GM21786 (cell line): ENCODE data around the gene PAN3.

Experiments
- ATAC-seq: cut with Tn5 transposase; IDR thresholded peaks from one replicate; pipeline ENCODE4 v1.9.1; 2021; ENCODE audit not compliant: unreplicated experiment

The PAN3 gene

DNA sequence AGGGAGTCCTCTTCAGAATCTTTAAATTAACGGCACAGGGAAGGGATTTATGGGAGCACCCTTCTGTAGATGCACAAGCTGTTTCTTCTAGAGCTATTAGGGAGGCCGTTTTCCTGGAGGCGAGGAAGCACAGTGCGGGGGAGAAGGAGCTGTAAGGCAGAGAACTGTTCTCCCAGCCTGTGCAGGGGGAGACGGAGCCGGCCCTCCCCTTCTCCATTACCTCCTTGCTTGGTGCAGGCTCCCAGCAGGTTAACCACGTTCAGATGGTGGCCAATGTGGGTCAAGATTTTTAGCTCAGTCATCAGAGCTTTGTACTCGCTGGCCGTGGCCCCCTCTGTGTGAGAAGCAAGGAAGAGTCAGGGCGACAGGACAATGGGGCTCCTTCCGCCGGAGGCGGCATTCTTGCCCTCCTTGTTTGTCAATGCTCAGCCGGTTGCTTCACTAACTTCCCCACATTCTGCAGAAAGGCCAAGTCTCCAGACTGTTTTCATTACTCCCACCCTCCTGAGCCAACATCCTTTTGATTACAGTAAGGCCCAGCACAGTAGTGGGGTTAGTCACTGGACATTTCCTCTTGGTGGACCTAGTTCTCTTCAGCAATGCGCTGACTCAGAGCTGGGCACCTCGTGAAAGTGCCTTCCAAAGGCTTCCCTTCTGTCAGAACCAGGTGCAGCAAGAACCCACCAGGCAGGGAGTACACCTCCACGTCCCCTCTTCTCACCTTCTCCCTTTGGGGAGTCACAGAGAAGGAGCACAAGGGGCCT lies 191.2 kb downstream of the PAN3 start:
- no peak for ATAC-seq

DNA sequence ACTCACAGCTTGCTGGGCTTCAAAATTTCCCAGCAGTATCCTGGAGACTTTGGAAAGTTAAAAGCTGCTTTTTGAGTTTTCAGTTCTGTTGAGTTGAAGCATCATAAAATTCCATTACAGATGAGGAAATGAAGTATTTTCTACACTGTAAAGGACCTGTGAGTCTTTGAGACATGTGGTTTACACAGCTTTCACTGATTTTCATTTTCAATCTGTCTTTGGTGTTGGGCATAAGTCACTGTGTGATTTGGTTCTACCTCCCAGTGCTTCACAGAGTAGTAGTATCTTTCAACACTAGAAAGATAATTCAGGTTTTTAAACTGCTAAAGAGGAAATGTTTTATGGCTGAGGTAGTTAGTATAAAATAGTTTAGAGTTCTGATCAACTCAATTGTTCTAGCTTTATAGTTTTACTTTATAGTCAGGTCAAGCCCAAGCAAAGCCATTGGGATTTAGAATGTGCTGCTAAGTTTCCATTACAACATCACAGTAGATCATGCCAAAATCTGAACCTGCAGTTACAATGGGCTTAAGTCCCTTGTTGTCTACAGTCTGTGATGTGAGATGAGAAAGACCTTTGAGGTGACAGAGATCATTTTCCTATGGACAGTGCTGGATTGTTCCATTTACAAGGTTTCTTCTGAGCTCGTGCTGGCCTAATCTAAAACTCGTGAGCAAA lies 195.0 kb downstream of the PAN3 start:
- no peak for ATAC-seq

DNA sequence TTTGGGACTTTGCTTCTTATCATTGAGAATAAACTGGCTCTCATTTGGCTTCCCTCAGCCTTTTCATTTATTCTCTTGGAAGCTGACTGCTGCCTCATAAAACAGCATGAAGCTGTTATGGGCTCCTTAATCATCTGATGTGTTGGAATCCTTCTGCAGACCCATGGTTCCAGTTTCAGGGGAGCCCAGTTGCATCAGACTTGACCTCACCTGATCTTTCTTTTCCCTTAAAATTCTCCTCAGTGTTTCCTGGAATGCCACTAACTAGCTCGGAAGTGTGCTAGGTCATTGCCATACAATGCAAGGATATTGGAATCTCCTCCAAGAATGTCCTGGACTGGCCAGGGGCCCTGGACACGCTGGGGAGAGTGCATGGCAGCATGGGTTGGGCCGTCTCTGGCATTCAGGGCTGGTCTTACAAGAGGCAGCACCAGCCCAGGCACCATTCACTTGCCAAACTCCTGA lies 197.9 kb downstream of the PAN3 start:
- ATAC-seq, result no peak

DNA sequence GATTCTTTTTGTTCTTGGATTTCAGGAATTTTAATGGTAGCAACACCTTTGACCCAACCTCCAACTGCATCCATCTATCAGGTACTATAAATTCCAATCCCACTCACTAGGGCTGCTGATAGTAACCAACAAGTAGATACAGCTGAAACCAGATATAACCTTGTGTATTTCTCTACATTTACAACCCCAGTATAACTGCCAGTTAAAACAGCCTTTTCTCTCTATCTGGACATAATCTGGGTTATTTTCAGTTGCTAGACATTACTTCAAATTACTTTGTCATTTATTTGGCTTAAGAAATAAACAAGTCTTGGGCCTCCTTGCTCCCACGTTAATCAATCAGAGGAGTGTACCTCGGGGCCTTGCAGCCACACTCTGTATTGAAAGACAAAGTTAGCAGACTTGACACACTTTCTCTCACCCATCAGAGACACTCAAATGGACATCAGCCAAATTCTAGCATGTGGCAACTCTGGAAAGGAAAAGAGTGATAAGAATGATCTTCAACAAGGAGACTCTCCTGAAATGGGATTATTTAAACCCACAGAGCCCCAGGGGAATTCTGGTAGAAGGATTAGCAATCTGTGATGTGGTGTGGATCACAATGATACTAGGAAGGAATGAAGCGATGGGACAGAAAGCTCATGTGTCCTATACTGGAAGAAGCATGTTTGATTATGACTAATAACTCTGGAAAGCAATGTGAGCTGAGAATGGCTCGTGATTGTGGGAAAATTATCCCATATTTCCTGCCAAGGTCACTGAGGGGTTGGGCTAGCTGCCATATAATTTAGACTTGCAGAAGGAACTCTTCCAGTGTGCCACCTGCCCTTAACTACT lies 199.0 kb downstream of the PAN3 start:
- ATAC-seq, result no peak

DNA sequence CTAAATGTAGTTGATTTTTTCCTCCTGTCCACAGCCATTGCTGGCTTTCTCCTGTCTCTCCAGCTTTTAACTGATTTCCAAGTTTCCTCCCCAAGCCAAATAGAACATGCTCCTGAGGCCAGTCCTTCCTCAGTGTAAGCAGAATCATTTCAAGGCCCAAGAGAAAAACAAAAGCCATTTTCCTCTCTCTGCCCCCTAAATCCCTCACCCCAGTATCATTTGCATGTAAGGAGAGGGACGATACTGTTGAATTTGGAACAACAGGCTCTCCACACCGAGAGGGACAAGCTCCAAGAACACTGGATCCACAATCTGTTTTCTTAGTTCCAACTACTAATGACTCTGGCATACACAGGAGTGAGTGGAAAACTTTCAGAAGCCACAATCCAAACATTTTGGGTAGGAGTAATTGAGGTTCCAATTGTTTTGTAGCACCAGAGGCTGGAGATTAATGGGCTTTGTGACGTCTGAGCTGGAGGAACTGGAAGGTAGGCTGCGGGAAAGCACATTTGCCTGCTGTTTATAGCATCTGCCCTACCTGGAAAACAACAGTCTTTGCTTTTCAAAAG lies 199.7 kb downstream of the PAN3 start:
- ATAC-seq, result no peak

DNA sequence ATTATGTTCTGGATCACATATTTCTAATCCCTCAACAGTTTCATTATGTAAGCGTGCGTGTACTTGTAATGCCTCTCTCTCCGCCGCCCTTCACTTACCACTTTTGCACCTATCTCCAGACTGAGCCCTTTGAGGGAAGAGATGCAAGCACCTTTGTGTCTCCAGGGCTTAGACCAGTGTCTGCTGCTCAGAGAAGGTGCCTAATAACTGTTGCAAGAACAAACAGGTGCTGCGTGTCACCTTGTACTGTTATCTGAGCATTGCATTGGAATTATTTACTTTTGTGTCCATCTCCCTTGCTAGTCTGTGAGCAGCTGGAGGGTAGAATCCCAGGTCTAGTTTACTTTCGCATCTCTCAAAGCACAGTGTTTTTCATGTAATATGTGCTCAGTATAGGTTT lies 200.4 kb downstream of the PAN3 start:
- ATAC-seq, result no peak

DNA sequence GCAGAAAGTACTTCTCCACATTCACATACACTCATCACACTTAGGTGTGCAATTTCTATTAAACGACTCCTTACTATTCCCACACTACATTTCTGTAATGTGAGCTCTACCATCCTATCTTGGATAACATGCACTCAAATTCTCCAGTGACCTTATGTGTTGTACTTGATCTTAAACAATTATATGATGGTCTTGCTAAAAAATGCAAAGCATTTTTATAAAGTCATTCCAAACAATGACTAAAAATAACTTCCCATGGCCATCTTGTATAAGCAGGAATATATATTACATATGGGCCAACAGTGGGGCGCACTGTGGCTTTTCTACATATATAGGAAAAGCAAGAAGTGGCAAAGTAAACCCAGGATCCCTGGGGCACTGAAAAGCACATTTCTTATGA lies 201.1 kb downstream of the PAN3 start:
- no peak for ATAC-seq

DNA sequence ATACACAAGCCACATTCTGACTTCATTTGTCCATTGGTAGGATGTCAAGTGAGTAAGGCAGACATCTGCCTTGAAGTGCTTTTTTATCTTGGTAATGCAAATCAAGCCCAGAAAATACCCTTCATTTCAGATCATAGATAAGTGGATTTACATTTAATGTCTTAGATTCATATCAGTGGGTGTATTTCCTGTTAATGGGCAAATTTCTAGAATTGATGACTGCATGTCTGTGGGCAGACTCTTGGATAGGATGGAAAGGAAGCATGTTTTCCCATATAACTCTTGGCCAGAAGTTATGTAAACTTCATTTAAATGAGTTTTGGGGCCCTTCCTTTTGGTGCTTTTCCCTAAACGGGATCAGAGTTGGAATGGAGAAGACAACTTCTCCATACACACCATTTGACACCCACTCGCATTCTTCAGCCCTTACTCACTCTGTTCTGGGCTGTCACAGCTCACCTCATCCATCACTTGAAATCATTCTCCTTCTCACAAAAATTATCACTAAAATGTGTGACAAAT lies 202.0 kb downstream of the PAN3 start:
- ATAC-seq, result no peak

DNA sequence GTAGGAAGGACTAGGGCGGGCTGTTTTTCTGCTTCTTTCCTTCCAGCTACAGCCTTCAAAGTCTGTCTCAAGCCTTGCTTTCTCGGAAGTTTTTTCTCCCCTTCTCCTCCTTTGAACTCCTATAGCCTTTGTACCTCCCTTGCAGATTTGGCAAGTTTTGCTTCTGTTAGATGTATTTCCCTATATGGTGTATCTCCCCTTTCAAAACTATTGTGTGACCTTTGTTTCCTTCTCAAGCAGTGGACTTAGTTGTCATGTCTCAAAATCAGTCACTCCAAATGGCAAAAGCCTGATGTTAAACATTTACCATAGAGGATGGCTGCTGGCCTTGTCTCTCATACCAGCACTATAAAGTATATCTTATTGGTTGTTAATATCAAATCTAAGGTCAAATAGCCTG lies 203.9 kb downstream of the PAN3 start:
- ATAC-seq, result no peak

DNA sequence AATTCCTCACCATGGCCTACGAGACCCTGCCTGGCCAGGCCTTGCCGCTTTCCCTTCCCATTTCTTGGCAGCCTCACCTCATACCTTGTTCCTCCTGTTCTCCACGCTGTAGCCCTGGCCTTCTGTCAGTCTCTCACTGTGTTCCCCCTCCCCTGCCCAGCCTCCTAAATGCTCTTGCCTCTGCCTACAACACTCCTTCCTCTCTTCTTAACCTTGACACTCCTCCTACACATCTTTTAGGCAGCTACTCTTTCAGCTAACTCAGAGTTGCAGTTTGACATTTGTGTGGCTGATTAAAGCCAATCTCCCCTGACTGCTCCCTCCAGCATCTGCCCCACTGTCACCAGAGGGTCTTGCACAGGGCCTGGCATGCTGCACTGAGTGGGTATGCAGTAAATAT lies 205.8 kb downstream of the PAN3 start:
- no peak for ATAC-seq
